GM12873 (cell line): Measurements from ENCODE around the gene CCSAP.

ENCODE experiments used
- CTCF ChIP-seq: IDR thresholded peaks from 2 replicates; pipeline ENCODE4 v1.5.1; 2012; ENCODE audit warnings: low read depth, mild to moderate bottlenecking, moderate library complexity, low read length, control low read depth; ENCODE audit not compliant: insufficient read depth; ENCODE audit errors: missing control alignments

Gene CCSAP

GRCh38 chr1:229296541-229296941, 46.3 kb downstream of the CCSAP start:
- no peak for TF ChIP-seq CTCF

GRCh38 chr1:229295745-229296144, 47.1 kb downstream of the CCSAP start:
- TF ChIP-seq CTCF: no peak

- TF ChIP-seq CTCF: no peak
Measured at GRCh38 chr1:229293528-229294204, 49.2 kb downstream of the CCSAP start.

- TF ChIP-seq CTCF: no peak
Measured at GRCh38 chr1:229288516-229288915, 54.3 kb downstream of the CCSAP start.

GRCh38 chr1:229287267-229287666, 55.6 kb downstream of the CCSAP start:
- no peak for TF ChIP-seq CTCF

- TF ChIP-seq CTCF: no peak
Measured at GRCh38 chr1:229286099-229286766, 56.6 kb downstream of the CCSAP start.

GRCh38 chr1:229285440-229285839, 57.4 kb downstream of the CCSAP start:
- TF ChIP-seq CTCF: no peak
